HepG2 (cell line): ENCODE measurements around the gene DSTYK. TPM values are rescaled to one million over a fixed set of nuclear protein-coding genes. Genes with fewer than 3 reads are reported as not detected.

Experiments
- ATAC-seq: fragments of 200-7000 bp; cut with Tn5 transposase; 3 replicates; pipeline ENCODE4 v1.9.1; 2020; ENCODE audit warnings: mild to moderate bottlenecking, moderate library complexity
- BruUV-seq: library from RNA; stranded (reverse); fragments of 400-500 nt; replicated peaks from 2 replicates; lab custom pipeline; 2021; lab: Mats Ljungman, UMichigan
- CTCF ChIA-PET: fragments of 300-600 bp; formaldehyde crosslinking; extraction: SDS; loops from one replicate; lab custom pipeline; 2021; ENCODE audit warnings: low total read pairs, inconsistent platforms, low intra/inter-chr PET ratio; lab: Yijun Ruan, JAX
- POLR2A ChIA-PET: fragments of 350-600 bp; sonication (Branson Sonifier 250); formaldehyde crosslinking; loops from one replicate; lab custom pipeline; 2020; ENCODE audit warnings: antibody characterized with exemption, inconsistent platforms; lab: Yijun Ruan, JAX
- DNase-seq: peaks from one replicate; pipeline ENCODE4 v3.0.0-alpha.2; 2015; ENCODE audit warnings: low spot score
- FAIRE-seq: peaks from 3 replicates; lab custom pipeline; 2011; peaks lifted over from hg19 to GRCh38; lab: Jason Lieb, UNC
- H2AFZ ChIP-seq: one replicate; pipeline ENCODE4 v1.6.1; 2011; ENCODE audit warnings: low read length, inconsistent platforms
- H3K27ac ChIP-seq: fragments of 300-600 bp; 3 replicates; pipeline ENCODE4 v1.8.0; 2011; ENCODE audit warnings: mixed run types, mild to moderate bottlenecking, mixed read lengths, low read length, inconsistent platforms; ENCODE audit not compliant: insufficient read depth; ENCODE audit errors: extremely low read length
- H3K27me3 ChIP-seq, 2 experiments: fragments of 200-600 bp in 1 of 2; 2 replicates in 1 of 2; 3 replicates in 1 of 2; pipeline versions ENCODE4 v1.6.0 to v1.8.0; 2011; ENCODE audit warnings: low read length in 2 of 2, mild to moderate bottlenecking in 2 of 2, moderate library complexity in 2 of 2, inconsistent platforms in 1 of 2; ENCODE audit not compliant: insufficient read depth in 2 of 2, control insufficient read depth in 1 of 2
- H3K36me3 ChIP-seq, 2 experiments: fragments of 200-600 bp in 1 of 2; replicated peaks in 1 of 2; 2 replicates in 1 of 2; 3 replicates in 1 of 2; pipeline versions ENCODE4 v1.5.1 to v1.8.0; 2011; ENCODE audit warnings: low read length in 2 of 2, inconsistent platforms in 1 of 2; ENCODE audit not compliant: insufficient read depth in 2 of 2, control insufficient read depth in 1 of 2
- H3K4me1 ChIP-seq: 2 replicates; pipeline ENCODE4 v1.5.1; 2012; ENCODE audit warnings: low read length, inconsistent platforms; ENCODE audit not compliant: insufficient read depth
- H3K4me2 ChIP-seq: 2 replicates; pipeline ENCODE4 v1.6.0; 2011; ENCODE audit warnings: low read depth, low read length, inconsistent platforms
- H3K4me3 ChIP-seq, 3 experiments: fragments of 200-600 bp in 1 of 3; sonication (generic), shearing (Covaris generic) in 1 of 3; replicated peaks in 1 of 3; 2 replicates each; pipeline ENCODE4 v1.5.1; 2011 to 2016; ENCODE audit warnings: low read length in 3 of 3, inconsistent platforms in 2 of 3, low read depth in 2 of 3, mild to moderate bottlenecking in 2 of 3, control low read depth in 1 of 3, mixed read lengths in 1 of 3; ENCODE audit not compliant: insufficient read depth in 1 of 3
- H3K79me2 ChIP-seq: one replicate; pipeline ENCODE4 v1.6.1; 2011; ENCODE audit warnings: low read length, inconsistent platforms; ENCODE audit not compliant: insufficient read depth
- H3K9ac ChIP-seq: 2 replicates; pipeline ENCODE4 v1.6.0; 2011; ENCODE audit warnings: mild to moderate bottlenecking, low read depth, low read length, inconsistent platforms; ENCODE audit not compliant: insufficient read depth
- H3K9me3 ChIP-seq: 2 replicates; pipeline ENCODE4 v1.5.1; 2012; ENCODE audit warnings: mild to moderate bottlenecking, low read length
- H4K20me1 ChIP-seq: 2 replicates; pipeline ENCODE4 v1.6.0; 2011; ENCODE audit warnings: inconsistent platforms, mild to moderate bottlenecking, low read length, moderate library complexity; ENCODE audit not compliant: insufficient read depth
- CEBPB ChIP-seq: IDR thresholded peaks from 2 replicates; pipeline ENCODE4 v1.6.1; 2011; ENCODE audit warnings: low read depth, low read length, improper control_type of control experiment, borderline replicate concordance
- HIVEP1 ChIP-seq: sonication (generic); formaldehyde crosslinking; IDR thresholded peaks from 2 replicates; pipeline ENCODE4 v1.4.0; 2020; ENCODE audit warnings: mild to moderate bottlenecking, missing genetic modification reagents
- HNRNPUL1 ChIP-seq: fragments of 200-400 bp; formaldehyde crosslinking; IDR thresholded peaks from 2 replicates; pipeline ENCODE4 v1.6.1; 2017; ENCODE audit warnings: low read depth, mild to moderate bottlenecking, low read length, moderate library complexity
- NCOA1 ChIP-seq: sonication (generic); formaldehyde crosslinking; IDR thresholded peaks from 2 replicates; pipeline ENCODE4 v1.9.0; 2021; ENCODE audit warnings: missing genetic modification reagents
- NFIB ChIP-seq: sonication (generic); formaldehyde crosslinking; IDR thresholded peaks from 2 replicates; pipeline ENCODE4 v1.9.0; 2021; ENCODE audit warnings: missing genetic modification reagents, mild to moderate bottlenecking, borderline replicate concordance
- NFYC ChIP-seq: IDR thresholded peaks from 2 replicates; pipeline ENCODE4 v1.6.1; 2016; ENCODE audit warnings: missing genetic modification reagents, missing compliant biosample characterization
- PREB ChIP-seq: sonication (generic); formaldehyde crosslinking; IDR thresholded peaks from 2 replicates; pipeline ENCODE4 v1.4.0; 2020; ENCODE audit warnings: missing genetic modification reagents
- RNF2 ChIP-seq: fragments of 450-650 bp; conservative IDR thresholded peaks from 2 replicates; pipeline ENCODE4 v1.6.1; 2016; ENCODE audit warnings: low read depth
- SNAPC4 ChIP-seq: sonication (generic); formaldehyde crosslinking; IDR thresholded peaks from 2 replicates; pipeline ENCODE4 v1.4.0; 2020; ENCODE audit warnings: mild to moderate bottlenecking, missing genetic modification reagents
- SRSF1 ChIP-seq: fragments of 200-400 bp; formaldehyde crosslinking; optimal IDR thresholded peaks from 2 replicates; pipeline ENCODE3; 2017; ENCODE audit warnings: mild to moderate bottlenecking, low read depth, low read length, moderate library complexity
- TFE3 ChIP-seq: IDR thresholded peaks from 2 replicates; pipeline ENCODE4 v1.6.1; 2016
- ZNF34 ChIP-seq: sonication (generic); formaldehyde crosslinking; IDR thresholded peaks from 2 replicates; pipeline ENCODE4 v1.4.0; 2020; ENCODE audit warnings: mild to moderate bottlenecking, missing genetic modification reagents, borderline replicate concordance
- ZNF761 ChIP-seq: sonication (generic); formaldehyde crosslinking; conservative IDR thresholded peaks from 2 replicates; pipeline ENCODE4 v1.4.0; 2020; ENCODE audit warnings: mild to moderate bottlenecking, missing genetic modification reagents
- WGBS: methylation state at CpG from one replicate; pipeline ENCODE4 v1.1.6; 2017; ENCODE audit warnings: low lambda C conversion rate; 5-methylcytosine and 5-hydroxymethylcytosine counted together
- in situ Hi-C: cut with HindIII; loops from 2 replicates; pipeline ENCODE4 v1.10.0; 2017; ENCODE audit warnings: low pct_unique_long_range_greater_than_20kb; ENCODE audit not compliant: extremely low pct_ligation_motif_present
- intact Hi-C: fragments of 100-400 bp; cut with micrococcal nuclease; formaldehyde crosslinking; loops from one replicate; pipeline ENCODE4 v1.10.0; 2022; ENCODE audit not compliant: unreplicated experiment
- polyA plus RNA-seq, 8 experiments: library from polyadenylated mRNA; depleted of rRNA in 3 of 8; stranded (reverse) in 7 of 8; unstranded in 1 of 8; fragments of >200 nt; fragmentation: Illumina TruSeq in 4 of 8; extraction: Trizol in 4 of 8; gene quantifications; 2 replicates each; pipeline versions ENCODE4 v1.2.1 to v1.2.3, GENCODE V29; 2011 to 2016; ENCODE audit warnings: low read depth in 4 of 8, missing spikeins in 1 of 8, mixed read lengths in 1 of 8; ENCODE audit not compliant: insufficient read depth in 1 of 8
- total RNA-seq, 5 experiments: library from RNA; depleted of rRNA; stranded (reverse); fragments of >200 nt; fragmentation: Illumina TruSeq; extraction: Trizol; gene quantifications; 2 replicates each; pipeline ENCODE4 v1.2.3, GENCODE V29; 2016; ENCODE audit warnings: low read depth in 1 of 5

The DSTYK gene
- total and polyA plus RNA-seq, 2 of the 13 experiments (the other 11 are each of a cell fraction or from before 2014, with no cell fraction given) = 2.6 to 4.8 TPM

- Histone ChIP-seq H3K36me3 (no peaks in the 10 kb centered on the region), H3K79me2 (no peaks in the 10 kb centered on the region), H3K27ac (no peak overlapping the region), H3K9ac (no peak overlapping the region), H3K9me3 (no peaks in the 10 kb centered on the region), H3K4me3 (no peak overlapping the region), H4K20me1 (no peaks in the 10 kb centered on the region), H2AFZ (no peak overlapping the region), H3K4me2 (no peak overlapping the region), H3K4me1 (peaks cover 11% of the 10 kb centered on the region), H3K27me3 (peaks cover 3 to 43% of the 10 kb centered on the region in 2 experiments; a peak in 4 of 5 replicates)
- ChIA-PET POLR2A (no interaction called here), CTCF (no interaction called here)
- in situ Hi-C loops = loop anchor here (10.0 kb wide), 1 partner anchor 187 kb away; no protein-coding TSS in a partner anchor
- DNase-seq = no peak
- BruUV-seq = no TSS peak
- FAIRE-seq = no peak
- WGBS = 2% methylated on average over 4 of the region's 5 CpGs
- no peak for ATAC-seq
- intact Hi-C loops = no loop called here
- TF ChIP-seq NCOA1 (no peak), SRSF1 (no peak), PREB (CRISPR knock-in tag) (no peak), ZNF34 (CRISPR knock-in tag) (no peak), RNF2 (no peak), HNRNPUL1 (no peak), CEBPB (no peak), NFYC (CRISPR knock-in tag) (no peak), SNAPC4 (no peak), TFE3 (CRISPR knock-in tag) (no peak), ZNF761 (CRISPR knock-in tag) (no peak), HIVEP1 (CRISPR knock-in tag) (no peak), NFIB (CRISPR knock-in tag) (no peak)
Observed at GRCh38 chr1:205251576-205251975, 40.1 kb upstream of the DSTYK start.
